Measurements from ENCODE around the gene BRCC3.

DNA sequence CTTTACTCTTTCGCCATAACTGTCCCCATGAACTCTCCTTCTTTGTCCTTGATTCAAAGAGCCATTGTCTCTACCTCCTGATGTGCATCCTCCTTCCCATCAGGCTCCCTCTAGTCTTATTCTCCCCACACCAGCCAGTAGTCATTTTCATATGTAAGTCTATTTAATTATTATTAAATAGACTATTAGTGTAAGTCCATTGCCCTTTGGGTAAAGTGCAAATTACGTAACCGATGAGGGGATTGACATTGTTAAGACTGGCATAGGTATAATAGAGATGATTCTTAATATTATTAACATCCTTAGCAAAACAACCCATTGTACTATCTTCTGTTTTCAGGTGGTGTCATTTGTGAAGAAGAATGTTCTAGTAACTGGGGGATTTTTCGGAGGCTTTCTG lies 17.1 kb upstream of the BRCC3 start:
- TF ChIP-seq CTCF (IDR thresholded peaks at IDR 0.05; ENCODE audit: low read length), result no peak
- TF ChIP-seq EZH2 (IDR thresholded peaks at IDR 0.05; ENCODE audit: borderline replicate concordance, low read length), result no peak
